PC-3 (cell line): Measurements from ENCODE around the gene ACOT6.
"Not testable (repeated sequence)": the region's sequence is repeated elsewhere in the genome, so short reads cannot be mapped to it uniquely, and the experiment has no call there.

ENCODE experiments used
- CTCF ChIP-seq: fragments of 300-600 bp; sonication (generic); conservative IDR thresholded peaks from 2 replicates; pipeline ENCODE4 v1.5.1; 2017; ENCODE audit warnings: antibody characterized with exemption, low read depth, mild to moderate bottlenecking, low read length
- EZH2phosphoT487 ChIP-seq: fragments of 300-600 bp; sonication (generic); IDR thresholded peaks from 2 replicates; pipeline ENCODE4 v1.6.1; 2018; ENCODE audit warnings: mild to moderate bottlenecking, antibody characterized with exemption, low read length, borderline replicate concordance

GRCh38 chr14:73566935-73567334 is 45.4 kb upstream of the ACOT6 start:
- not testable (repeated sequence) for TF ChIP-seq CTCF, EZH2phosphoT487
